Gastroesophageal sphincter (tissue), 4 donors: Measurements from ENCODE around the gene OR5T1. TPM values are rescaled to one million over a fixed set of nuclear protein-coding genes. Genes with fewer than 3 reads are reported as not detected.

Source experiments
- ATAC-seq: fragments of 150-250 bp; one replicate; pipeline ENCODE4 v1.9.1; 2016; ENCODE audit warnings: mild to moderate bottlenecking, moderate library complexity
- H3K27ac ChIP-seq, 4 donors: fragments of 200-600 bp; sonication (generic) in 3 of 4; 1 replicate in 3 of 4; 2 replicates in 1 of 4; pipeline ENCODE4 v1.5.1; 2016 to 2019
- H3K27me3 ChIP-seq: fragments of 200-600 bp; sonication (generic); one replicate; pipeline ENCODE4 v1.5.1; 2019
- H3K36me3 ChIP-seq, 2 donors: fragments of 200-600 bp; sonication (generic); one replicate each; pipeline ENCODE4 v1.5.1; 2019; ENCODE audit warnings: control low read depth in 1 of 2
- H3K4me1 ChIP-seq, 3 donors: fragments of 200-600 bp; sonication (generic); 1 replicate in 2 of 3; 2 replicates in 1 of 3; pipeline ENCODE4 v1.5.1; 2016 to 2019; ENCODE audit warnings: control low read depth in 2 of 3
- H3K4me3 ChIP-seq, 2 donors: fragments of 200-600 bp; sonication (generic); one replicate each; pipeline ENCODE4 v1.5.1; 2019; ENCODE audit warnings: mild to moderate bottlenecking in 1 of 2, moderate library complexity in 1 of 2
- H3K9me3 ChIP-seq, 3 donors: fragments of 200-600 bp; sonication (generic); one replicate each; pipeline ENCODE4 v1.5.1; 2017 to 2019; ENCODE audit warnings: control low read depth in 2 of 3
- CTCF ChIP-seq, 4 experiments: fragments of 200-600 bp in 2 of 4; fragments of 450-650 bp in 2 of 4; sonication (generic) in 1 of 4; IDR thresholded peaks; one replicate each; pipeline ENCODE4 v1.5.1; 2017 to 2019; ENCODE audit warnings: antibody characterized with exemption in 4 of 4, mild to moderate bottlenecking in 2 of 4, moderate library complexity in 2 of 4
- EP300 ChIP-seq: sonication (generic); formaldehyde crosslinking; IDR thresholded peaks from one replicate; pipeline ENCODE4 v1.6.1; 2017; ENCODE audit warnings: antibody characterized with exemption, mild to moderate bottlenecking
- POLR2A ChIP-seq, 2 donors: fragments of 450-650 bp; IDR thresholded peaks; one replicate each; pipeline ENCODE4 v1.6.1; 2017; ENCODE audit warnings: antibody characterized with exemption in 2 of 2, mild to moderate bottlenecking in 2 of 2, moderate library complexity in 1 of 2
- POLR2AphosphoS5 ChIP-seq: sonication (generic); formaldehyde crosslinking; IDR thresholded peaks from one replicate; pipeline ENCODE4 v1.6.1; 2017; ENCODE audit warnings: antibody characterized with exemption
- WGBS, 2 donors: methylation state at CpG; one replicate each; pipeline ENCODE4 v1.1.5; 2018; ENCODE audit warnings: low coverage in 1 of 2; 5-methylcytosine and 5-hydroxymethylcytosine counted together
- total RNA-seq, 4 donors: library from RNA; depleted of rRNA; stranded (reverse); fragments of >200 nt; gene quantifications; one replicate each; pipeline ENCODE4 v1.1.0, GENCODE V29; 2016

OR5T1 gene
- total RNA-seq, 4 donors from 2014 or later = not detected

- Histone ChIP-seq H3K27ac (no peak overlapping the region), H3K9me3 (no peaks in the 10 kb centered on the region), H3K27me3 (no peaks in the 10 kb centered on the region), H3K36me3 (no peaks in the 10 kb centered on the region), H3K4me3 (no peak overlapping the region), H3K4me1 (no peaks in the 10 kb centered on the region)
- ATAC-seq = no peak
- 61 to 84% methylated on average over 4 of the region's 4 CpGs for WGBS, 2 donors
- TF ChIP-seq POLR2AphosphoS5 (no peak), POLR2A (IDR thresholded peaks at IDR 0.05) (no peak), EP300 (no peak), CTCF (IDR thresholded peaks at IDR 0.05) (no peak)
Measured at GRCh38 chr11:56296898-56297297, 22.9 kb downstream of the OR5T1 start.

- TF ChIP-seq POLR2AphosphoS5 = no peak
- H3K4me3 ChIP-seq = no peak overlapping the region
- no peak overlapping the region for H3K27ac ChIP-seq
- H3K4me1 ChIP-seq = no peaks in the 10 kb centered on the region
- peaks cover 0 to 21% (median 0%) of the 10 kb centered on the region in 3 donors for H3K9me3 ChIP-seq
- 50% methylated on average over 1 of the region's 3 CpGs; no CpG with 5 or more reads in 1 of the 2 donors for WGBS, 2 donors
- H3K27me3 ChIP-seq = no peaks in the 10 kb centered on the region
- ATAC-seq = no peak
- no peaks in the 10 kb centered on the region for H3K36me3 ChIP-seq
Measured at GRCh38 chr11:56307836-56308235, 33.9 kb downstream of the OR5T1 start.

GRCh38 chr11:56314844-56315243 is 40.9 kb downstream of the OR5T1 start, which contains the start of gene OR8K3:
Gene OR8K3, plus strand, starts transcription at chr11:56315144. Its CDS starts 3,163 bp downstream, at chr11:56318307.
- Histone ChIP-seq H3K36me3 (no peaks in the 10 kb centered on the region), H3K4me3 (no peak within 1 kb of the TSS), H3K27me3 (no peaks in the 10 kb centered on the region), H3K4me1 (no peaks in the 10 kb centered on the region), H3K27ac (no peak within 1 kb of the TSS), H3K9me3 (no peaks in the 10 kb centered on the region)
- no peak for ATAC-seq
- no peak for TF ChIP-seq CTCF (IDR thresholded peaks at IDR 0.05)
- no peak for TF ChIP-seq EP300
- no peak for TF ChIP-seq POLR2A (IDR thresholded peaks at IDR 0.05)
- no peak for TF ChIP-seq POLR2AphosphoS5

Other genes with a start within 250 kb of the OR5T1 start
- under 1 TPM in 1 of 4 donors, not detected in 3; 0.04 TPM for gene OR5AS1, start 246.5 kb upstream of the OR5T1 start, total RNA-seq
- gene OR8I2, start 180.8 kb upstream of the OR5T1 start, total RNA-seq = not detected
- gene OR8H2, start 170.5 kb upstream of the OR5T1 start, total RNA-seq = not detected
- gene OR8H3, start 151.8 kb upstream of the OR5T1 start, total RNA-seq = not detected
- under 1 TPM in 1 of 4 donors, not detected in 3; 0.12 TPM for gene OR8J3, start 134.0 kb upstream of the OR5T1 start, total RNA-seq
- gene OR8K5, start 113.8 kb upstream of the OR5T1 start, total RNA-seq = not detected
- not detected for gene OR5J2, start 97.5 kb upstream of the OR5T1 start, total RNA-seq
- gene OR5T2, start 39.9 kb upstream of the OR5T1 start, total RNA-seq = under 1 TPM in 1 of 4 donors, not detected in 3; 0.35 TPM
- not detected for gene OR5T3, start 21.9 kb upstream of the OR5T1 start, total RNA-seq
- gene OR8H1, start 18.1 kb downstream of the OR5T1 start, total RNA-seq = not detected
- gene OR8K3, start 41.0 kb downstream of the OR5T1 start, total RNA-seq = not detected
- gene OR8K1, start 71.9 kb downstream of the OR5T1 start, total RNA-seq = not detected
- gene OR8J1, start 80.1 kb downstream of the OR5T1 start, total RNA-seq = not detected
- not detected for gene OR8U1, start 101.5 kb downstream of the OR5T1 start, total RNA-seq
- gene OR5AL1, start 138.5 kb downstream of the OR5T1 start, total RNA-seq = not detected
- not detected for gene OR5M3, start 199.2 kb downstream of the OR5T1 start, total RNA-seq
- gene OR5M8, start 217.2 kb downstream of the OR5T1 start, total RNA-seq = not detected